ENCODE measurements around the gene UBTD2.

Gene UBTD2

DNA sequence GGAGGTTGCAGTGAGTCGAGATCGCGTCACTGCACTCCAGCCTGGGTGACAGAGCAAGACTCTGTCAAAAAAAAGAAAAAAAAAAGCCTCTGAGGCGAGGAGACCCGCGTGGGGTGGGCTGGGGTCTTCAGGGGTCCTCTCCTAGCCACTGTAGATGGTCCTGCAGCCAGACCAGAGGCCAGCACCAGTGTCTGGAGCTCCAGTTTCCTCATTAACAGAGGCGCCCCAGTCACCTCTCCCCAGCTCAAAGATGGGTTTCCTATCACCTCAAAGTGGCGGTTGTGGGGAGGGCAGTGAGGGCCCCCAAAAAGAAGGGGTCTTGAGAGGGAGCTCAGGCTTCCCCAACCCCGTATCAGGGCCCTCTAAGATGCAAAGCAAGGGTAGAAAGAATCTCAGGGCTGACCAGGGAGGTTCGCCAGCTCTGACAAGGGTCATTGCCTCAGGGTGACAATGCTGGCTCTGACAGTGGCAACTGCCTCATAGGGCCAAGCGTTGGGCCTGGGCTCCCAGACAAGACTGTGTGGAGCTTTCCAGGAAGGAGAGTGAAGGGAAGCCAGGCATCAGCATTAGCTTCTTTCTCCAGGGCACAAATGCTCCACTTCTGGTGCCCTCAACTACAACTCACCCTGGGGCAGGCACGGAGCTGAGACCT lies 110.5 kb downstream of the UBTD2 start:
- H3K4me1 ChIP-seq = no peaks in the 10 kb centered on the region
- no peak for TF ChIP-seq CTCF (IDR thresholded peaks at IDR 0.05; ENCODE audit: low read depth, low read length)

DNA sequence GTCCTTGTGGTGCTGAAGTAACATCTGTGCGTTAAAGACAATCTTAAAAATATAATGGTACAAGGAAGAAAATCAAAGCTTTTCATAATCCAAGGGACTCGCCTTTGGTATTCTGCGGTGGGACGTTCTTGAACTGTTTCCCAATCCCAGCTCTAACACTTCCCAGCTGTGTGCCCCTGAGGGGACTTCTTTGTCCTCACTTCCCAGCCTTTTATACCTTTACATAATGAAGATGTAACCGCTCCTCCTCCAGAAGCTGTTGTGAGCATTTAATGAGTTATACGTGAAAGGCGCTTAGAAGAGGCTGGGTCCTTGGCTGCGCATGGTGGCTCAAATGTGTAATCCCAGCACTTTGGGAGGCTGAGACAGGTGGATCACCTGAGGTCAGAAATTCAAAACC lies 112.4 kb downstream of the UBTD2 start:
- no peaks in the 10 kb centered on the region for H3K4me1 ChIP-seq
- no peaks in the 10 kb centered on the region for H3K9me3 ChIP-seq
- no peak overlapping the region for H3K4me3 ChIP-seq (ENCODE audit: low read depth, low read length)

More for the DNA sequence above, 110.5 kb downstream of the UBTD2 start:
- Histone ChIP-seq H3K27me3 (no peaks in the 10 kb centered on the region), H3K36me3 (no peaks in the 10 kb centered on the region), H3K9me3 (no peaks in the 10 kb centered on the region), H3K4me3 (ENCODE audit: low read depth, low read length) (no peak overlapping the region)
- no peak for DNase-seq

DNA sequence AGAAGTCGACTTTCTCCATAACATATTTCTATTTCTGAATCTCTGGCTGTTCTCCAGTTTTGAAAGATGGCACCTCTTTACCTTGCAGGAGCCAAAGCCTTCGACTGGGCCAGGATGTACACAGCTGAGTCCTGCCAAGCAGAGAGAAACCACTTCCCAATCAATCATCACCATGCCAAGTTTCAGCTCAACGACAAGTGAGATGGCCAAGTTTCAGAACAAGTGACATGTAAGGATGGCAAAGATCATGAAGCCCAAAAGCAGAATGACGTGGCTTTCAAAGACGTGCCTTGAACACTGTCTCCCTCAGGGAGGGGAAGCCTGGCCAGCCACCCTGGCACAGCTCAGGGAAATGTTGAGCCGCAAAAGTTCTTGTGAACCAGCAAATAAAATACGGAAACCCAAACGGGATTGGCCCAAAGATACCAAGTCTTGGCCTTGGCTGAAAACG lies 113.3 kb downstream of the UBTD2 start:
- no peak overlapping the region for H3K4me3 ChIP-seq (ENCODE audit: low read depth, low read length)
- no peaks in the 10 kb centered on the region for H3K9me3 ChIP-seq
- no peak for DNase-seq
- no peaks in the 10 kb centered on the region for H3K27me3 ChIP-seq
- no peak for TF ChIP-seq CTCF (IDR thresholded peaks at IDR 0.05; ENCODE audit: low read depth, low read length)
- H3K36me3 ChIP-seq = no peaks in the 10 kb centered on the region
- H3K4me1 ChIP-seq = no peaks in the 10 kb centered on the region

More for the DNA sequence above, 112.4 kb downstream of the UBTD2 start:
- Histone ChIP-seq H3K27me3 (no peaks in the 10 kb centered on the region), H3K36me3 (no peaks in the 10 kb centered on the region)
- no peak for TF ChIP-seq CTCF (IDR thresholded peaks at IDR 0.05; ENCODE audit: low read depth, low read length)
- no peak for DNase-seq

DNA sequence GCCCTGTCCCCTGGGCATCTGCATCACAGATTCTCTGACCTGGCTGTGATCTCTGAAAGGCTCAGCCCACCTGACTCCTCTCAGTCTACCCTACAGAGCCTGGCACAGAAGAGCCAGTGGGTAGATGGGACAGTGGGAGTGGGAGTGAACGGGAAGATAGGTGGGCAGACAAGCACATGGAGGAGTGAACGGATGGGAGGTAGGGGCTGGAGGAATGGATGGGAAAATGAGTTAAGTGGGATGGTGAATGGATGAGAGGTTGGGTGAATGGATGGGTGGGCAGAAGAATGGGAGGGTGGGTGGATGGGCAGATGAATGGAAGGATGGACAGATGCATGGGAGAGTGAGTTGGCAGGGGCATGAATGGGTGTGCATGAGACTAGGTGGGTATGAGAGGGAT lies 114.3 kb downstream of the UBTD2 start:
- no peaks in the 10 kb centered on the region for H3K4me1 ChIP-seq
- no peak for TF ChIP-seq CTCF (IDR thresholded peaks at IDR 0.05; ENCODE audit: low read depth, low read length)
- no peak overlapping the region for H3K4me3 ChIP-seq (ENCODE audit: low read depth, low read length)
- H3K36me3 ChIP-seq = no peaks in the 10 kb centered on the region
- no peaks in the 10 kb centered on the region for H3K27me3 ChIP-seq
- no peak for DNase-seq
- H3K9me3 ChIP-seq = no peaks in the 10 kb centered on the region

GRCh38 chr5:172168311-172168710 lies 115.3 kb downstream of the UBTD2 start:
- no peaks in the 10 kb centered on the region for H3K27me3 ChIP-seq
- DNase-seq = no peak
- TF ChIP-seq CTCF (IDR thresholded peaks at IDR 0.05; ENCODE audit: low read depth, low read length) = no peak
- H3K9me3 ChIP-seq = no peaks in the 10 kb centered on the region
- no peaks in the 10 kb centered on the region for H3K4me1 ChIP-seq
- H3K4me3 ChIP-seq (ENCODE audit: low read depth, low read length) = no peak overlapping the region
- H3K36me3 ChIP-seq = no peaks in the 10 kb centered on the region

DNA sequence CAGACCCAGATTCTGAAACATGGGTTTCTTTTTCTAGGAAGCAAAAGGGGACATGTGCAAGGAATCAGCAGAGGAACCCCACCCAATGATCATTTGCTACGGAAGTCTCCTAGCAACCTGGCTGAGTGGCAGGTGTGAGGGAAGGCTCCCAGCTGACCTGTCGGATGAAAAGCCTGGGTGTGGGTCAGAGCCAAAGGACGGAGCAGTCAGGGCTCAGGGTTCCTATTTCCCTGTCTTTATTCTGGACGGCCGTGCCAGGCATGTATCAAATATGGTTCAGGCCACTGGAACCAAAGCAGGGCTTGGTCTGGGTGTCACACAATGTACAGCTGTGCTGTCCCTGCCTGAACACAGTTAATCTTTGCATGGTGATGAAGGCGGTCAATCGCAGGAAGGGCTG lies 115.7 kb downstream of the UBTD2 start:
- Histone ChIP-seq H3K27me3 (no peaks in the 10 kb centered on the region), H3K4me3 (ENCODE audit: low read depth, low read length) (no peak overlapping the region), H3K9me3 (no peaks in the 10 kb centered on the region), H3K4me1 (no peaks in the 10 kb centered on the region), H3K36me3 (no peaks in the 10 kb centered on the region)
- TF ChIP-seq CTCF (IDR thresholded peaks at IDR 0.05; ENCODE audit: low read depth, low read length) = no peak
- no peak for DNase-seq
